Measurements from ENCODE around the gene AUTS2. TPM values are rescaled to one million over a fixed set of nuclear protein-coding genes. Genes with fewer than 3 reads are reported as not detected.

AUTS2 gene
- total and polyA plus RNA-seq, 9 of the 15 experiments (the other 6 are each of a cell fraction or from before 2014, with no cell fraction given) = 0.58 TPM; not detected in 8

- H3K9me1 ChIP-seq (ENCODE audit: control insufficient read depth, insufficient read depth, low read length) = no peaks in the 10 kb centered on the region
- no peak overlapping the region for H3K9ac ChIP-seq (ENCODE audit: insufficient read depth in 1 of 2, low read depth in 2 of 2, low read length in 2 of 2)
- H3K27ac ChIP-seq (ENCODE audit: extremely low read depth, low read depth, low read length) = no peak overlapping the region
- H3K79me2 ChIP-seq (ENCODE audit: control insufficient read depth, insufficient read depth, low read length) = no peaks in the 10 kb centered on the region
- no peak overlapping the region for H3K4me2 ChIP-seq (ENCODE audit: insufficient read depth, low read length)
- no peak for ATAC-seq
- no peaks in the 10 kb centered on the region for H3K4me1 ChIP-seq (replicated peaks in 1 of 2; ENCODE audit: control insufficient read depth in 2 of 2, insufficient read depth in 2 of 2, low read length in 2 of 2)
- ChIA-PET CTCF (ENCODE audit: low intra/inter-chr PET ratio) (no interaction called here), POLR2A (interaction anchor here (1.1 kb wide), 1 partner anchor 9 kb away, joined by 6 read pairs; no protein-coding TSS in a partner anchor)
- H3K4me3 ChIP-seq = no peak overlapping the region
- no peak for DNase-seq (ENCODE audit: extremely low read depth in 1 of 4, low spot score in 3 of 4)
- FAIRE-seq = no peak
- 0% methylated on average over 5 of the region's 5 CpGs for WGBS (ENCODE audit: insufficient coverage, low coverage, missing lambda C conversion rate)
- H3K36me3 ChIP-seq (ENCODE audit: control insufficient read depth, insufficient read depth, low read length) = no peaks in the 10 kb centered on the region
- intact Hi-C loops (cut with micrococcal nuclease) (no loop called here), in situ Hi-C loops (cut with MboI) (no loop called here)
- 0 out of 2 replicates have a peak, but pooled peaks cover 2% of the 10 kb centered on the region for H4K20me1 ChIP-seq (replicated peaks; ENCODE audit: control insufficient read depth, insufficient read depth, low read length)
- no TSS peak for BruUV-seq (replicated peaks)
- H3K9me3 ChIP-seq (replicated peaks; ENCODE audit: control insufficient read depth, insufficient read depth, low read depth, low read length) = no peaks in the 10 kb centered on the region
- peaks cover 0 to 2% of the 10 kb centered on the region in 2 experiments; a peak in 1 of 5 replicates for H3K27me3 ChIP-seq (ENCODE audit: control insufficient read depth in 2 of 2, insufficient read depth in 2 of 2, low read length in 2 of 2)
- H2AFZ ChIP-seq (ENCODE audit: low read depth, low read length) = no peak overlapping the region
- no peak for TF ChIP-seq NFIX (CRISPR knock-in tag; IDR thresholded peaks at IDR 0.05; ENCODE audit: low read depth)
- TF ChIP-seq ZNF561 (CRISPR knock-in tag; conservative IDR thresholded peaks at IDR 0.05) = no peak
- no peak for TF ChIP-seq OTX1 (CRISPR knock-in tag; IDR thresholded peaks at IDR 0.05)
- TF ChIP-seq ZNF263 (CRISPR knock-in tag; IDR thresholded peaks at IDR 0.05; ENCODE audit: borderline replicate concordance) = no peak
- TF ChIP-seq ZNF696 (CRISPR knock-in tag; conservative IDR thresholded peaks at IDR 0.05) = no peak
- TF ChIP-seq E4F1 (CRISPR knock-in tag; IDR thresholded peaks at IDR 0.05; ENCODE audit: borderline replicate concordance) = no peak
- no peak for TF ChIP-seq CHD1 (IDR thresholded peaks at IDR 0.05; ENCODE audit: low read length)
- TF ChIP-seq HDAC8 (tag; IDR thresholded peaks at IDR 0.05) = no peak
- no peak for TF ChIP-seq RREB1 (CRISPR knock-in tag; IDR thresholded peaks at IDR 0.05)
- TF ChIP-seq CREB3L1 (IDR thresholded peaks at IDR 0.05; ENCODE audit: borderline replicate concordance, low read depth) = no peak
- TF ChIP-seq PHB2 (IDR thresholded peaks at IDR 0.05; ENCODE audit: low read depth) = no peak
- TF ChIP-seq ELK1 (CRISPR knock-in tag; IDR thresholded peaks at IDR 0.05) = no peak
Observed at GRCh38 chr7:69701288-69701687, 103.0 kb downstream of the AUTS2 start.
